NCI-H128 (cell line): ENCODE data around the gene FILIP1L.

Source experiments
- DNase-seq: peaks from one replicate; lab custom pipeline; 2025; ENCODE audit not compliant: unreplicated experiment; lab: John Stamatoyannopoulos, UW

The FILIP1L gene

DNA sequence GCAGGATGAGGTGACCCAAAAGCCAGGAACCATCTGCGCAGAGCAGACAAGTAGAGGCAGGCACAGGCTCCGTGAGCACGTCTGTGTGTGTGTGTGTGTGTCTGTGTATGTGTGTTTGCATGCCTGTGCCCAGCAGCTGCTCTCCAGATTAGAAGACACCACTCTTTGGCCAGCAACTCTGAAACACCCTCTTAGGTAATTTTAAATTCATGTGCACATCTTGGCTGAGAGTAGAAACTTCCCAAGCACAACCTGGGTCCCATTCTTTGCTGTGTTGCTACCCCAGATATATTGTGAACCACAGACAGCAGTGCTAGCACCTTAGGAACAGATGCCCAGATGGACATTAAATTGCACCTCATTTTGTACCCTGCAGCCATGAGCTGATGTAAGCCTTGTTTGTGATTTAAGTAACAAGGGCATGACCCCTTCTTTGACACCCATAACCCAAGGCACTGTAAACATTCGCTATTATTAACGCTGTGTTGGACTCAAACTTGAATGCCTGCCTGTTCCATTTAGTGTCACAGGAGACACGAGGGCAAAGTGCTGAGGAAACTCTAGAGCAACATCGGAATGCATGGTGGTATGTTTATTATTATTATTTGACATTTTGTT is at the start of gene FILIP1L:
TSS of gene FILIP1L (minus strand) at position 89 of the 618 bp plus-strand sequence.
- DNase-seq: no peak

DNA sequence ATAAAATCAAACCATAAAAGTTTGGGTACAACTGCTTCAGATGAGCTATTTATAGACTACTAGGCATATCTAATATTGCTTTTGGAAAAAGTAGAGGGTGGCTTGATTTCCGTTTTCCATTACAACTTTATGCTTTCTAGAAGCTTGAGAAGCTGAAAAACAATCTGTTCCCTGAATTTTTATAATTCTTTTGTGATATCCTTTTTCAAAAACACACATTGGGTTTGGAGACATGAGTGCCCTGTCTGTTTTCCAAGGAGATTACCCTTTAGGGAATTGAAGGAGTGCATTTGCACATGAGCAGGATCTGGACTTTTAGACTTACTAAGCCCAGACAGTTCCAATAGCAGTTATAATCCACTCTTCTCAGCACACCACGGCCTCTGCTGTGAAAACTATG is 49.5 kb upstream of the FILIP1L start:
- no peak for DNase-seq

DNA sequence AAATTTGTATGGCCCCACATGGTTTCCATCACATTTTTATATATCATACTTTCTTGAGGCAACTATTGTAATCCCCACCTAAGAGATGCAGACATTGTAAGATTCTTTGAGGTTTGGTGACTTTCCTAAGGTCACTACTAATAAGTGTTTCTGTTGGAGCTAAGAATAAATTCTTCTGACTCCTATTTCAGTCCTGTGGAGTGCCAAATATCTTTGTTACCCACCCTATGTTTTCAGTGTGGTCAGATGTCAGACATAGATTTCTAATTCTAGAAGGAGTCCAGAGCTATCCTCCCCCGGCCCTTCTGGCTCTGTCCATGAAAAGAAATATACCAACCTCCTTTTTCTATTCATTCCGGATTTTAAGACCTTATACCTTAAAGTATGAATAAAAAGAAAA is 46.2 kb upstream of the FILIP1L start:
- no peak for DNase-seq

DNA sequence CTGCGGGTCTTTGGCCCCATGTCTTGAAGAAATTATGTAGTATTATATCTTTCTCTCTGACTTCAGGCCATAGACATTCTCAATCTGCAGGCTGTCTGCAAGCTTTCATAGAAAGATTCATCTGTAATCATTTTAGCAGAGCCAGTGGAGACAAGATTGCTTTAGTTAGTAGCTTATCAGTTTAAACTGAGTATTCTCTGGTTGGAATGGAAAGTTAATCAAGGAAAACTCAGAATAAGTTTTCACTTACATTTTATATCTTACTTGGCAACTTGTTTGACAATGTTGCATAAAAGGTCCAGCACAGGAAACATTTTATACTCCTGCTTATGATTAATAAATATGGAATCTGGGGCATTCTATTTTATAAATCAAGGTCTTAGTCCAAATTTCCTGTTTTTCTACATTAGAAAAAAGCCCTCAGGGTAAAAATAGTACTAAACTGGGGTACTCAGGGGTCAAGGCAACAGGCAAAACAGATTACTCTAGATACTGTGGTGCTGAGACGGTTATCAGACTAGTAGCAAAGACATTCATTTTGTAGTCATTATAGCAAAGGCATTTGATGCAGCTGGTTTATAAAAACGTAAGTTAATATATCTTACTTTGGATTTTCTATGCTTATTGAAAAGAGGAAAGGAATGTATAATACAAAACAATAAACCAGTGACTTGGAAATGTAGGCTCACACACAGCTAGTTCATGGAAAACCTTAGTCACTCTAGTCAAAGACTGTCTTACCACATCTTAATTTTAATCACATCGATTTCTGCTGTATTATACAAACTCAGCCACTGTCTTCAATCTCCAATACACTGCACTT is 45.2 kb upstream of the FILIP1L start:
- DNase-seq: no peak

DNA sequence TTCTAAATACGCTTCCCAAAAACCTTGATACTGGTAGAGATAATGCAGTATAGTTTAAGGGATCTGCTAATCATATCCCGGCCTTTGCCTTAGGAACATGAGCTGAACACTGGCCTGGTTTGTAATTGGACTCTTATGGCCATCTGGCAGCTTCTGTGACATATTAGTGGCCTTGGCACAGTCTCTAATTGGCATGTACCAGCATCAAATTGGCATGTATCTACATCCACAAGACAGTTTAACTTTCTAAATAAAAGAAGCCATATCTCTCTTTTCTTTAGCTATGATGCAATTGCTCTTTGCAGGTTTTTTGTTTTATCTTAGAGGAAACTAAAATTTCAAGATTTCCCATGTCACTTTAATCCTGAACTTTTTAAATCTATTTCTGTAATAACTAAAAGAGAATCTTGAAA is 44.6 kb upstream of the FILIP1L start:
- DNase-seq: no peak

DNA sequence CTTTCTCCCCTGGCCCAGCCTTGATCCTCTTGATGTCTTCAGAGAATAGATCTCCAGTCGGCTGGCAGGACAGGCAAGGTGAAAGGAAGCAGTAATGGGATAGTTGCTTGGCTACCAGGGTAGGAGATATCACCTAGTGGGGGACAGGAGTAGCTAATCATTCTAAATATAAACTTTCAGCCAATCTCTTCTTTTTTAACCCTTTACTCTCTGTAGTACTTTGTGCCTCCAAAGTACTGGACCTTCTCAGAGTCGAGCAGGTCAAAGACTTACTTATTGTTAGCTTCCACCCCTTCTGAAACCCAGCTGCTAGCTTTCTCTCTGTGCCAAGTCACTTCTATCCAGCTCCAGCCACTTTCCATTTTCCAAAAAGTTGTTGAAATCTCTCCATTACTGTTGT is 43.4 kb upstream of the FILIP1L start:
- no peak for DNase-seq

DNA sequence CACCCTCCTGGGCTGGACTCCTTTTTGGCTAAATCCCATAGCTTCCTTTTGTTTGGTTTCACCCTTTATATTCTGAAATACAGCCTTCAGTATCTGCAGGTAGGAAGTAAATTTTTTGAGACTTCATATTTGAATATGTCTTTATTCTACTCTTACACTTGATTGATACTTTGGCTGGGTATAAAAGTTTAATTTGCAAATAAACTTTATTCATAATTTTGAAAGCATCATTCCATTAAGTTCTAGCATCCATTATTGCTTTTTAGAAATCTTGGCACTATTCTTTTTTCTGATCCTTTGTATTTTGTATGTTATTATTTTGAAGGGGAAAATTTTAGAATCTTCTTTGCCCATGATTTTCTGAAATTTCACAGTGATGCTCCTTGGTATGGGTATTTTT is 41.3 kb upstream of the FILIP1L start:
- DNase-seq: no peak

DNA sequence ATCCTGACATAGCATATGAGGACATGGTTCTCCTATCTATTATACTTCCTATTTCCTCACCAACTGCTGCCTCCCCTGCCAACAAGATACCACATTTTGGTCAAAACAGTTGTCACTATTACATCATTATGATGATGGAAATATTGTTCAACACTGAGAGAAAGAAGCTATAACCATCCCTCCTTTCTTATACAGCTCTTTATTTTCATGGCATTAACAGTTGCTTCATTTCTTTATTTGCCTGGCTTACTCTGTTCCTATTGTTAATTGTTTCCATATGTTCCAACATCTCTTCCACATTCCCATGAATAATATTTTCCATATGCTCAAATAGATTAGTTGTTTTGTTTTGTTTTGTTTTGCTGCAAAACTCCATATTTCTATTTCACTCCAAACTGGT is 40.8 kb upstream of the FILIP1L start:
- DNase-seq: no peak

DNA sequence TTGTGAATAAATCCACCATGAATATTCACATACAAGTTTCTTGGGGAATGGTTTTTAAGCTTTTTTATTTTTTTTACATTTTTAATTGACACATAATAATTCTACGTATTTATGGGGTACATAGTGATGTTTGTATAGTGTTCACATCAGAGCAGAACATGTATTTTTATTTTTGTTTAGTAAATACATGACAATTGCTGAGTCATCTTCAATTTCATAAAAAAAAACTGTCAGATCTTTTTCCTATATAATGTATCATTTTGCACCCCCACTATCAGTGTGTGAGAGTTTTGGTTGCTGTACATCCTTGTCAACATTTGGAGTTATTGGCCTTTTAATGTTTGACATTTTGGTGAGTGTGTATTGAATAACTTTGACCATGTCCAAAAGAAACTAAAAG is 39.9 kb upstream of the FILIP1L start:
- DNase-seq: no peak

DNA sequence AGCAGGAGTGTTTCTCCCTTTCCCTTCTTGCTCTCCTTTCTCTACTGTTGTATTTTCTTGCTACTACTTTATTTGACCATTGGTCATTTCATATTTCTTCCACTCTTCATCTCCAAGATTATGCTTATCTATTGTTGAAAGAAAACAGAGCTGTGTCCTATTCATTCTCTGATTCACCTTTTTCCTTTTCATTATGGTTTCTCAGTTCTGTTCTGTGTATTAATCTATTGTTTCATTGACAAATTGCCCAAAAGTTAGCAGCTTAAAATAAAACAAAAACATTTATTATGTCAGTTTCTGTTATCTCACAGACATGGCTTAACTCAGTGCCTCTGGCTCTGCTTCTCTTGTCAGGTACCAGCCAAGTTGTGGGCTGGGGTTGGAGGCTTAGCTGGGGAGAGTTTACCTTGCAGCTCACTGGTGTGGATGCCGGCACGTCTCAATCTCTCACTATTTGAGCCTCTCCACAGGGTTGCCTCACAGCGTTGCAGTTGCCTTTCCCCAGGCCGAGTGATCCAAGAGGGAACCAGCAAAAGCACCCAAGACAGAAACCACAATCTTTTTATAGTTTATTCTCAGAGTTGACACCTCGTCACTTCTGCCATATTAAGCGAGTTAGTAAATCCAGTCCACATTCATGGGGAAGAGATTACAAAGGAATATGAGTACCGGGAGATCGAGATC is 36.9 kb upstream of the FILIP1L start:
- DNase-seq: no peak

DNA sequence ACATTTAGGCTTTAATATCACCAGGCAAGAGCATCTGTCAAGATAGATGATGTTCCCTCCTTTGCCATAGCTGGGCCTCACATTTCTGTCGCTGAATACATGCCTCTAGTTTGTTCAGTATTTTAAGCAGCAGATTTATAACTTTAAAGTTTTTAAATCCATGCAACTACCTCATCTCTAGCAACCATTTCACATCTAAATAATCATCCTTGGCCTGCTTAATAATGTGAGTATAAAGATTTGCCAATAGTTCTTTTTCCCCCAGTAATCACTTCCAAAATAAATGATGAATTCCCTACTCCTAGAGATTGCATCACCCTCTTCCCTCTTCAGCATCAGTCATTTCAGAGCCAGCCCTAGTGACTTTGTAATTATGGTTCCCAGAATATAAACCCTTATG is 36.2 kb upstream of the FILIP1L start:
- no peak for DNase-seq

DNA sequence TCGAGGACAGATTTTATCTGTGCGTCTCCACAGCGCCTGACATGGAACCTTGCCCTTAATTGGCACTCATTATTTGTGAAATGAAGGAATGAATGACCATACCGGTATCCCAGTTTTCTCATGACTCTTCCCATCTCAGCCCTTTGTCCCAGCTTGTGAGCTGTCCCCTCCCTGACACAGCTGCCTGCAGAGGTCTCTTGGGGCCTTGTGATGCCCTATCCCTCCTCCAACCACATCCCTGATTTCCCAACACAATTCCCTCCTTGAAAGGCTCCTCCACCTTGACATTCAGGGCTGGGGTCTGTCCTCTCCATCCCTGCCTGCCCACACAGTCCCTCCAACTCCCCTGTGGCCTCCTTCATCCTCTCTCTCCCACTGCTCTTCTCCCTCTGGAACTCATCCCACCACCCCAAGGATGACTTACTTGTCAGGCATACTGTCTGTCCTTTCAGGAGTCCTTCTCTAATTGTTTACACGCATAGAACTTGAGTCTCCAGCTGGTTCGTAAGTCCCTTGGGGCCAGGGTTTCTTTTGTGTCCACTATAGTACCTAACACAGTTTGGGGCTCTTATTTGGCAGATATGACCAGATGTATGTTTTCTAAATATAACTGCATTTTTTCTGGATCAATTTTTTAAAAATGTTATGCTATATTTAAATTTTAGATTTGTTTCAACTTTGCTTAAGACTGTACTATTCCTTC is 35.6 kb upstream of the FILIP1L start:
- DNase-seq: no peak

DNA sequence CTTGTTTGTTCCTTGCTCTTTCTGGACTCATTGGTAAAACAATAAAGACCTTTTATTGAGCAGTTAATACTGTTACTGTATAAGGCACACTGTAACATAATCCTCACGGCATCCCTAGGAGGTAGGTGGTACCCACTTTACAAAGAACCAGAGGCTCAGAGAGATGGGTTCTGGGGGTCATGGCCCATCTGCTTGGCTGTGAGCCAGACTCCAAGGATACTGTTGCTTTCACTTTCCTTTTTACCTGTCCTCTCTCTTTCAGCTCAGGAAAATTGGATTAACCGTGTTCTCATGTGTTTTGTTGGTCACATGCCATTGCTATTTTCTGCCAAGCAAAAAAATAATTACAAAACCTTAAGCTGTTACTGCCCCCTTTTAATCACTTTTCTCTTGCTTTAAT is 34.8 kb upstream of the FILIP1L start:
- DNase-seq: no peak

DNA sequence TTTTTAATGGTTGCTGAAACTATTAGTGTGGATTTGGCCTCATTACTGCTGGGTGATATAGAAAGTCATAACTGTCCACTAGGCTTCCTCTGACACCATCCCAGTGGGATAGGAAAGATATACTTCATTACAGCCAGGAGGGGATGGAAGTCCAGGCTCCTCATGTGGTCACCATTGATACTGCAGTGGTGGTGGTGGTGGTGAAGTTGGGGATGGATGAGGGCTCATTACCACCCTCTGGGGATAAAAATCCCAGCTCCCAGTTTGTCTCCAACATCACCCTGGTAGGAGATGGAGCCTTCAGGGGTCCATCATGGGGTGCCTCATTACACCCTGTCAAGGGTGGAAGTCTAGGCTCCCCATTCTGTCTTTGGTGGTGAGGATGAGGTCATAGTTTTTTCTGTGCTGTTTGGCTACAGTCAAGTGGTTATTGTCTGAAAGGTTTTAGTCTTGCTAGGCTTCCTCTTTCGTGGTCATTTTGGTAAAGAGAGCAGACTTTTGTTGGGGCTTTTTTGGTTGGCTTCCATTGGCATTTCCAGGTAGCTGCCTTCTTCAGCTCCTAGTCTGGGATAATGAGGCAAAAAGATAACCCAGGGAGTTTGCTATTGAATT is 30.1 kb upstream of the FILIP1L start:
- DNase-seq: no peak

DNA sequence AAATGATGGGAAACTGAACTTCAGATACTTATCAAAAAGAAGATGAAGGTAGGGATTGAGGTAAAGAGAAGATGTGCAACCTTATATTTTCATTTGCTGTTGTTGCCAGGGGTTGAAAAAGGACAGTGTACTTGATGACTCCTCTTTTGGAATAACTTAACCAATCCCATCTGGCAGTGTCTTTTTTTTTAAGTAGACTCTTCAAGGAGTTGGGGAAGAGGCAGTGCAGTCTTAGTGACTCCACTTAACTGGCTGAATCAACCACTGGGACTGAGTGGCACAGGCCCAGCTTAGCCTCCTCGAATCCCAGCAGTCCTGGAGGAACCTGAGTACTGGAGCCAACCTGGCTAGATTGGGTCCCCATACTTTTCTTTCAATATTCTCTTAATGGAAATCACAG is 27.3 kb upstream of the FILIP1L start:
- no peak for DNase-seq

DNA sequence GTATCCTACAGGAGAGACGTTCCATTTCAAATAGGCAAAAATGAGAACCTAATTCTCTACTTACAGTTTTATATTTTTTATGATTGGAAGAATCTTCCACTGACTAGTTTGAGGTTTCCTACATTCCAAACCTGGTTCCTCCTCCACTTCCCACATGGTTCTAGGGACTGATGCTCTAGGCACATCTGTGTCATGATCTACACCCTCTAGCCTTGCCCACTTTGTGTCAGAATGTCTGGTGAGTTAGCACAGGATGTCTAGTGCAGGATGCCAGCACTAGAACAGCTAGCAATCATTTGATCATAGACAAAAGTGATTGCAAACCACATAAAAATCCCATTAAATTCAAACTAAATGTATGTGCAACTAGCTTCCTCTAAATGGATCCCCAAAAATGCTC is 26.7 kb upstream of the FILIP1L start:
- DNase-seq: no peak

DNA sequence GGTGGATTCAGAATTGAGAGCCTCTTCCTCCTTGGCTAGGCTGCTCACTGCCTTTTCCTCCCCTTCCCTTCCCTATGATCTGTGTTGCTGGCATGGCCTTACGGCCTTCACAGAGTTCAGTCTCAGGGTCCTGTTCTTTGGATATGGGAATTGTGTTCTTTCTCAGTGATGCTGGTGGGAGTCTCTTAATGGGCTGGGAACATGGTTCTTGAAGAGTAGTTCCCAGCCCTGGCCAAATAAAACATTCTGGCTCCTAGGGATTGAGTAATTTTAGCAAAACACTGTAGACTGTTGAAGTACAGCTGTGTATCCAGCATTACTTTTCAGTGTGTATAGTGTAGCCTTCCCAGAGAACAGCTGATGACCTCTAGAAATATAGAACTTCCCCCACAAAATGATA is 22.6 kb upstream of the FILIP1L start:
- DNase-seq: no peak

DNA sequence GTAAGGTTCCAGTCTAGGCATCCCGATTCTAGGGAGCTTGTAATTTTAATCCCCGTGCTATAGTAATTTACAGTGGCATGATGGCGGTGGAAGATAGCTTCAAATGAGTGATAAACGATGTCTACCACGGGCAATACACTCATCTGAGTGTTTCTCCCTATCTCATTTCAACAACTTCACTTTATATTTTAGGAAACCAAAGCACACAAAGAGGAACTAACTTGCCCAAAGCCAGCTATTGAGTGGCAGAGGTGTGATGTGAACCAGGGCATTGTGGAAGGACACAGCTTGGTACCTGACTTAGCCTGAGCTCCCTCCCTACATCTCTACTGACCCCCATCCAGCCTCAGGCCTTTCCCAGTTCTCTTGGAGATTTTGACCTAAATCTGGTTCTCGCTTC is 16.9 kb upstream of the FILIP1L start:
- no peak for DNase-seq

DNA sequence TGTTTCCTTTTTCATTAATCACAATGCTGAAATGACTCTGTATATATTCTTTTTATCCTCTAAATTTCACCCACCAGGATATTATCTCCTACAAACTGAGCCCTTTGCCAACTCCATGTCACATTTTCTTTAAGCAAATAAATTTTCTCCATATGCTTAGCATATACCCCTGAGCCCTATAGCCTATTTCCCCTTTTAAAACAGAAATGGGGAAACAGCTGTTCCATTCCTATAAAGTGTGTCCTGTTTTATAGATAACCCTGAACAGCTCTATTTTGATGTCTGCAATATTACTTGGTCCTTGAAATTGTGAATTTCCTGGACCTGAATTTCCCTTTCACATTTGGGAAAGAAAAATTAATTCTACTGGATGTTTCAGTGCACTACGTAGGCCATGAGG is 15.6 kb upstream of the FILIP1L start:
- DNase-seq: no peak

DNA sequence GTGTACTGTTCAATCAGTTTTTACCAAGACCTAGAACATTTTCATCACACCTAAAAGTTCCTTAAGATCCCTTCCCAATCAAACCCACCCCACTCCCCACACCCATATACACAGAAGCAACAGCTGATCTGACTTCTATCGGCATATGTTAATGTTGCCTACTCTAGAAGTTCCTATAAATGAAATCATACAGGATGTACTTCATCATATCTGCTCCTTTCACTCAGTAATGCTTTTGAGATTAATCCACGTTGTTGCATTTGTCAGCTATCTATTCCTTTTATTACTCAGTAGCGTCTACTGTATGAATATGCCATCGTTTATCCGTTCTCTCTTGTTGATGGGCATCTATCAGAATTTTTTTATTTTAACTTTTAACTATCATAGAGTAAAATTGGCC is 14.3 kb upstream of the FILIP1L start:
- DNase-seq: no peak

DNA sequence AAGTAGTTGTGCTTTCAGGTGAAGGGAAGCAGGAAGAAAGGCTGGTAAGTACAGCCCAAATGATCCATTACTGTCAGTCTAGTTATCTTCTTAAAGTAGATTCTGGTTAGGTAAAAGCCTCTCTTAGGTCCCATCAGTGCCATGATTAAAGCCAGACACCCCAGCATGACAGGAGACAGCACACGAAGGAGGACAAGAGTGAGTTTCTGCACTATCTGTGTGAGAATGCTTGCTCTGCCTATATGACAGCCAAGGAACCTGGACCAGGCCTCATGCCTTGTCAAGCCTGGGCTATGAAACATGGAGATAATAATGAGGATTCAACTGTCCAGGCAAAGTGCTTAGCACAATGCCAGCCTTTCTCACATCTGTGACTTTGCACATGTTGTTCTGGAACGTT is 13.5 kb upstream of the FILIP1L start:
- no peak for DNase-seq
